GM12872 (cell line): ENCODE data around the gene CERT1.

Experiments
- CTCF ChIP-seq: IDR thresholded peaks from 3 replicates; pipeline ENCODE4 v1.5.1; 2011; ENCODE audit warnings: low read depth, mild to moderate bottlenecking, low read length, moderate library complexity; ENCODE audit not compliant: insufficient read depth

Gene CERT1

GRCh38 chr5:75433814-75434506 lies 77.5 kb downstream of the CERT1 start:
- no peak for TF ChIP-seq CTCF

GRCh38 chr5:75414241-75414640 lies 97.2 kb downstream of the CERT1 start:
- TF ChIP-seq CTCF: no peak

GRCh38 chr5:75412111-75412990 lies 99.1 kb downstream of the CERT1 start:
- TF ChIP-seq CTCF: no peak

GRCh38 chr5:75405296-75405695 lies 106.1 kb downstream of the CERT1 start:
- no peak for TF ChIP-seq CTCF

GRCh38 chr5:75395277-75395676 lies 116.2 kb downstream of the CERT1 start:
- TF ChIP-seq CTCF: no peak

GRCh38 chr5:75389430-75389829 lies 122.0 kb downstream of the CERT1 start:
- no peak for TF ChIP-seq CTCF

- no peak for TF ChIP-seq CTCF
Observed at GRCh38 chr5:75387806-75388205, 123.6 kb downstream of the CERT1 start.
